ENCODE data around the gene CHRNA5.

CHRNA5 gene

DNA sequence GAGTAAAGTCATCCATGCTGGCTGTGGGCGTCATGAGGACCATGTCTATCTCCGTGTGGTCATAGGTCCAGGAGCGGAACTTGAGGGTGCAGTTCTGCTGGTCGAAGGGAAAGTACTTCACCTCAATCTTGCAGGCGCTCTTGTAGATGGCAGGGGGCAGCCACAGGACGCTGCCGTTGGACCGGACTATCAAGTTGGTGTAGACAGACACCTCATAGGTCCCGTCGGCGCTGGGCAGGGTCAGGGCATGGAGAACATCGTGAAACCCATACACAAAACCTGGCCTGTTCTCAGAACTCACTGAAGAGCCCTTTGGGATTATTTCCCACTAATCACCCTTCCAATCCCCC, 64.4 kb downstream of the CHRNA5 start:
- H3K4me1 ChIP-seq (ENCODE audit: control insufficient read depth in 1 of 2, insufficient read depth in 2 of 2, low read length in 2 of 2), result no peaks in the 10 kb centered on the region
- no peak overlapping the region for H3K27ac ChIP-seq (ENCODE audit: low read length)

DNA sequence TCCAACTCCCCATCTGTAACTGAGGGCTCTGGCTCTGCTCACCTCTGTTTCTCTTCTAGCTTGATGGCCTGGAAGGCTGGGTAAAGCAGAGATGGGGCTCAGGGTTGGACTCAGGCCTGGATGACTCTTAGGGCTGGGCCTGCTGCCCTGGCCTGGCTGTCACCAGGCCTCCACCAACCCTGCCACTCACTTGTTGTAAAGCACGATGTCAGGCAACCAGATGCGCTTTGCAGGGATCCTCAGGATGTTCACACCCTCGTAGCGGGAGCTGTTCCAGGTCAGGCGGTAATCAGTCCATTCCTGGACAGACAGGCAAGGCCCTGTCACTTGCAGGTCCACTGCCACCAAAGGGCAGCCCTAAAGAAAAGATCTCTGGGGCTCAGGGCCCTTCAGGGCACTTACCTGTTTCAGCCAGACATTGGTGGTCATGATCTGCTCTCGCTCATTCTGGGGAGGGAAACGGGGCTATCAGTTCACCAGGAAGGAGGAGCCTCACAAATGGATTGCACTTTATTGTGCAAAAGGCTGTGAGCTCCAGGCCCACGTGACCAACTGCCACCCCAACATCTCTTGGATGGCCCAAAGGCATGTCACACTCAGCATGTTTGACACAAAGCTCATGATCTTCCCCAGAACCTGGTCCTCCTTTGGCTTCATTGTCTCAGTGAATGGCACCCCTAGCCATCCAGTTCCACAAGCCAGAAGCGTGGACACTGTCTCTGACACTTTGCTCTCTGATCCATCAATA, 65.7 kb downstream of the CHRNA5 start:
- Histone ChIP-seq H3K4me3 (ENCODE audit: low read depth in 1 of 2, low read length in 2 of 2) (no peak overlapping the region), H3K4me1 (ENCODE audit: control insufficient read depth in 1 of 2, insufficient read depth in 2 of 2, low read length in 2 of 2) (no peaks in the 10 kb centered on the region), H3K36me3 (ENCODE audit: control insufficient read depth in 1 of 2, insufficient read depth in 2 of 2, low read length in 2 of 2) (no peaks in the 10 kb centered on the region), H3K9me3 (ENCODE audit: control insufficient read depth in 1 of 2, low read length in 2 of 2) (peaks cover 0 to 13% of the 10 kb centered on the region in 2 donors), H3K27ac (ENCODE audit: low read length) (no peak overlapping the region), H3K27me3 (ENCODE audit: low read depth, low read length) (no peaks in the 10 kb centered on the region)

More for the DNA sequence above, 64.4 kb downstream of the CHRNA5 start:
- no peak overlapping the region for H3K4me3 ChIP-seq (ENCODE audit: low read depth in 1 of 2, low read length in 2 of 2)
- no peaks in the 10 kb centered on the region for H3K27me3 ChIP-seq (ENCODE audit: low read depth, low read length)
- no peaks in the 10 kb centered on the region for H3K36me3 ChIP-seq (ENCODE audit: control insufficient read depth in 1 of 2, insufficient read depth in 2 of 2, low read length in 2 of 2)
- peaks cover 0 to 13% of the 10 kb centered on the region in 2 donors for H3K9me3 ChIP-seq (ENCODE audit: control insufficient read depth in 1 of 2, low read length in 2 of 2)

- Histone ChIP-seq H3K27ac (ENCODE audit: low read length) (no peak overlapping the region), H3K9me3 (ENCODE audit: control insufficient read depth in 1 of 2, low read length in 2 of 2) (peaks cover 0 to 13% of the 10 kb centered on the region in 2 donors), H3K4me3 (ENCODE audit: low read depth in 1 of 2, low read length in 2 of 2) (no peak overlapping the region), H3K27me3 (ENCODE audit: low read depth, low read length) (no peaks in the 10 kb centered on the region), H3K4me1 (ENCODE audit: control insufficient read depth in 1 of 2, insufficient read depth in 2 of 2, low read length in 2 of 2) (no peaks in the 10 kb centered on the region), H3K36me3 (ENCODE audit: control insufficient read depth in 1 of 2, insufficient read depth in 2 of 2, low read length in 2 of 2) (no peaks in the 10 kb centered on the region)
These were observed 68.0 kb downstream of the CHRNA5 start for GRCh38 chr15:78633348-78633747.

- H3K9me3 ChIP-seq (ENCODE audit: control insufficient read depth in 1 of 2, low read length in 2 of 2), result peaks cover 0 to 13% of the 10 kb centered on the region in 2 donors
- no peaks in the 10 kb centered on the region for H3K4me1 ChIP-seq (ENCODE audit: control insufficient read depth in 1 of 2, insufficient read depth in 2 of 2, low read length in 2 of 2)
- no peak overlapping the region for H3K27ac ChIP-seq (ENCODE audit: low read length)
- H3K4me3 ChIP-seq (ENCODE audit: low read depth in 1 of 2, low read length in 2 of 2), result no peak overlapping the region
- H3K27me3 ChIP-seq (ENCODE audit: low read depth, low read length), result no peaks in the 10 kb centered on the region
- no peaks in the 10 kb centered on the region for H3K36me3 ChIP-seq (ENCODE audit: control insufficient read depth in 1 of 2, insufficient read depth in 2 of 2, low read length in 2 of 2)
These were observed 69.2 kb downstream of the CHRNA5 start for GRCh38 chr15:78634210-78635145.

DNA sequence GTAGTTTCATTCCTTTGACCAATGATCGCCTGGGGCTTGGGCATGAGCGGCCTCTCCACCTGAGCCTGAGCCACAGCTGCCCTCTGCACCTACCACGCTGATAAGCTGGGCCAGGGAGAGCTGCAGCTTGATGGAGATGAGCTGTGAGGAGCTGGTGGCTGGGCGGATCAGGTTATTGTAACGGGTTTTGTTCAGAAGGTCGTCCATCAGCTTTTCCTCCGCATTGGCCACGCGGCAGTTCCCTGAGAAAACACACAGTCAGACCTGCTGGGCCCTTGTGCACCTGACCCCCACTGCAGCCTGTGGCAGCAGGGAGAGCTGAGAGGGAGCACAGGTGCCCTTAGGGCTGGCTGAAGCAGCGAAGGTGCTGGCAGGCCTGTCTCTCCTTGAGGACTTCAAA, 70.0 kb downstream of the CHRNA5 start:
- no peaks in the 10 kb centered on the region for H3K36me3 ChIP-seq (ENCODE audit: control insufficient read depth in 1 of 2, insufficient read depth in 2 of 2, low read length in 2 of 2)
- peaks cover 0 to under 1% of the 10 kb centered on the region in 2 donors for H3K4me1 ChIP-seq (ENCODE audit: control insufficient read depth in 1 of 2, insufficient read depth in 2 of 2, low read length in 2 of 2)
- peaks cover 0 to 13% of the 10 kb centered on the region in 2 donors for H3K9me3 ChIP-seq (ENCODE audit: control insufficient read depth in 1 of 2, low read length in 2 of 2)
- no peak overlapping the region for H3K4me3 ChIP-seq (ENCODE audit: low read depth in 1 of 2, low read length in 2 of 2)
- no peaks in the 10 kb centered on the region for H3K27me3 ChIP-seq (ENCODE audit: low read depth, low read length)
- no peak overlapping the region for H3K27ac ChIP-seq (ENCODE audit: low read length)

GRCh38 chr15:78636378-78636859, 71.1 kb downstream of the CHRNA5 start:
- peaks cover 0 to 13% of the 10 kb centered on the region in 2 donors for H3K9me3 ChIP-seq (ENCODE audit: control insufficient read depth in 1 of 2, low read length in 2 of 2)

DNA sequence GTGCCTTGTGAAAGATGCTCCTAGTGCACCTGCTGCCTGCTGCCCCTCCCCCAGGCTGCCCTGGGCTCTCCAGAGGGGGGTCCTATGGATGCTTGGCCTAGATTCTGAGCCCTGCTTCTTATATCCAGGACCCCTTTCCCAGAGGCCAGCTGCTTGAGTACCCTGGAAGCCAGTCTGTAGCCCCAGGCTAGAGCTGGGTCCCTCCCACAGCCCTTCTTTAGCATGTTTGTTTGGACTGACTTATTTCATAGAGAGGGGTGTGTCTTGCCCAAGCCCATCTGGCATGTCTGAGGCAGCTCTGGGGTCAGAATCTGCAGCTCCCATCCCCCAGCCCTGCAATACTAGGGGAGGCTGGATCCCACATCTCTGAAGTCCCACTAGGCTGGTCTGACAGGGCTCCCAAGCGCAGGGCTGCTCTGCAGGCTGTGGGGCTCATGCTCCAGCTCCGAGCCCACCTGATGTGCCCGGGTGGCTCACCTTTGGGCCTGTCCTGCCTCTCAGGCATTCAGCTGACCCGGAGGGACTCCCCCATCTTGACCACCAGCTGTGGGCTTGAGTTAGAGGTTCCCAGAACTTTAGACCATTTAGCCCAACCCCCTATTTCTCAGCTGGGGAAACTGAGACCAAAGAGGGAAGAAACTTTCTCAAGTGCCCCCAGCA, 72.6 kb downstream of the CHRNA5 start:
- no peak overlapping the region for H3K4me3 ChIP-seq (ENCODE audit: low read depth in 1 of 2, low read length in 2 of 2)
- H3K27ac ChIP-seq (ENCODE audit: low read length), result no peak overlapping the region
- H3K4me1 ChIP-seq (ENCODE audit: control insufficient read depth in 1 of 2, insufficient read depth in 2 of 2, low read length in 2 of 2), result peaks cover 3 to 9% of the 10 kb centered on the region in 2 donors
- peaks cover 0 to 11% of the 10 kb centered on the region in 2 donors for H3K9me3 ChIP-seq (ENCODE audit: control insufficient read depth in 1 of 2, low read length in 2 of 2)
- H3K27me3 ChIP-seq (ENCODE audit: low read depth, low read length), result no peaks in the 10 kb centered on the region
- no peaks in the 10 kb centered on the region for H3K36me3 ChIP-seq (ENCODE audit: control insufficient read depth in 1 of 2, insufficient read depth in 2 of 2, low read length in 2 of 2)

More at GRCh38 chr15:78636378-78636859, 71.1 kb downstream of the CHRNA5 start:
- H3K4me3 ChIP-seq (ENCODE audit: low read depth in 1 of 2, low read length in 2 of 2), result no peak overlapping the region
- peaks cover 2 to 9% of the 10 kb centered on the region in 2 donors for H3K4me1 ChIP-seq (ENCODE audit: control insufficient read depth in 1 of 2, insufficient read depth in 2 of 2, low read length in 2 of 2)
- H3K27me3 ChIP-seq (ENCODE audit: low read depth, low read length), result no peaks in the 10 kb centered on the region
- no peak overlapping the region for H3K27ac ChIP-seq (ENCODE audit: low read length)
- no peaks in the 10 kb centered on the region for H3K36me3 ChIP-seq (ENCODE audit: control insufficient read depth in 1 of 2, insufficient read depth in 2 of 2, low read length in 2 of 2)

- Histone ChIP-seq H3K4me3 (ENCODE audit: low read depth in 1 of 2, low read length in 2 of 2) (no peak overlapping the region), H3K27ac (ENCODE audit: low read length) (no peak overlapping the region)
These were observed 73.5 kb downstream of the CHRNA5 start for GRCh38 chr15:78638658-78639314.

GRCh38 chr15:78640527-78641101, 75.3 kb downstream of the CHRNA5 start:
- H3K27me3 ChIP-seq (ENCODE audit: low read depth, low read length), result no peaks in the 10 kb centered on the region
- peak overlapping the region; percentile 11 to 65 for H3K4me3 ChIP-seq (ENCODE audit: low read depth in 1 of 2, low read length in 2 of 2)
- H3K36me3 ChIP-seq (ENCODE audit: control insufficient read depth in 1 of 2, insufficient read depth in 2 of 2, low read length in 2 of 2), result no peaks in the 10 kb centered on the region
- no peaks in the 10 kb centered on the region for H3K9me3 ChIP-seq (ENCODE audit: control insufficient read depth in 1 of 2, low read length in 2 of 2)
- peaks cover 3 to 9% of the 10 kb centered on the region in 2 donors for H3K4me1 ChIP-seq (ENCODE audit: control insufficient read depth in 1 of 2, insufficient read depth in 2 of 2, low read length in 2 of 2)
- no peak overlapping the region for H3K27ac ChIP-seq (ENCODE audit: low read length)

More at GRCh38 chr15:78638658-78639314, 73.5 kb downstream of the CHRNA5 start:
- Histone ChIP-seq H3K27me3 (ENCODE audit: low read depth, low read length) (no peaks in the 10 kb centered on the region), H3K4me1 (ENCODE audit: control insufficient read depth in 1 of 2, insufficient read depth in 2 of 2, low read length in 2 of 2) (peaks cover 3 to 9% of the 10 kb centered on the region in 2 donors), H3K36me3 (ENCODE audit: control insufficient read depth in 1 of 2, insufficient read depth in 2 of 2, low read length in 2 of 2) (no peaks in the 10 kb centered on the region), H3K9me3 (ENCODE audit: control insufficient read depth in 1 of 2, low read length in 2 of 2) (peaks cover 0 to 2% of the 10 kb centered on the region in 2 donors)

DNA sequence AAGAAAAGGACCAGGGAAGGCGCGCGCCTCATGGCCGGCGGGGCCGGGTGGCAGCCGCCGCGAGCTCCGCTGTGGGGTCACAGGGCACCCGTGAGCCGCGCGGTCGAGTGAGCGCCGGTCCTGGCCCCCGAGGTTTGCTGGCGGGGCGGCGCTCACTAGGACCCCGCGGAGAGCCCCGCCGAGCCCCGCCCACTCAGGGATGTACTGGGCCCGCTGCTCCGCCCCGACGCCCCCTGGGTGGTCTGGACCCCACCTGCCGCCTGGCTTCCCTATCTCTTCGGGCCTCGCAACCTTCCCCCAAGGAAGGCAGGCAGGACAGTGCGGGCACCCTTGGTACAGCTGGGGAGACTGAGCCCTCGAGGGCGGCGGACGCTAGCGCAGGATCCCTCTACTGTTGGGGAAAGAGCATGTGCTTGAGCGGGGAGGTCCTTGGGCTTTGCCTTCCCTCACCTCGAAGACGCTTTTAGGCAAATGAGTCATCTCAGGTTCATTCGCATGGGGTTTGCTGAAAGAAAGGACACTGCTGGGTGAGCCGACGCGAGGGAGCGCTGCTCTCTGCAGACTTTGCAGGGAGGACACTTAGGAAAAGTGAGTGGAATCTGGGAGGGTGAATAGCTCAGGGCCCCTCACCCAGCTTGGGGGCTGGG, 75.9 kb downstream of the CHRNA5 start, which contains the start of gene CHRNB4:
TSS of gene CHRNB4 (minus strand) at position 109 of the 647 bp plus-strand sequence. CDS start at position 32, 77 bp downstream.
- no peaks in the 10 kb centered on the region for H3K36me3 ChIP-seq (ENCODE audit: control insufficient read depth in 1 of 2, insufficient read depth in 2 of 2, low read length in 2 of 2)
- H3K27me3 ChIP-seq (ENCODE audit: low read depth, low read length), result no peaks in the 10 kb centered on the region
- peaks cover 3 to 9% of the 10 kb centered on the region in 2 donors for H3K4me1 ChIP-seq (ENCODE audit: control insufficient read depth in 1 of 2, insufficient read depth in 2 of 2, low read length in 2 of 2)
- no peaks in the 10 kb centered on the region for H3K9me3 ChIP-seq (ENCODE audit: control insufficient read depth in 1 of 2, low read length in 2 of 2)
- H3K27ac ChIP-seq (ENCODE audit: low read length), result no peak within 1 kb of the TSS
- peak within 1 kb of the TSS; percentile 11 to 65 for H3K4me3 ChIP-seq (ENCODE audit: low read depth in 1 of 2, low read length in 2 of 2)

Data from muscle layer of duodenum (tissue), 2 donors.